Peyer's patch (tissue), 4 donors: ENCODE data around the gene TMEM40. TPM values are rescaled to one million over a fixed set of nuclear protein-coding genes. Genes with fewer than 3 reads are reported as not detected.
"Not testable (repeated sequence)": the region's sequence is repeated elsewhere in the genome, so short reads cannot be mapped to it uniquely, and the experiment has no call there.

Experiments
- DNase-seq, 3 donors: peaks; one replicate each; pipeline ENCODE4 v3.0.0-alpha.2; 2017 to 2019
- H3K27ac ChIP-seq, 4 donors: fragments of 200-600 bp; sonication (generic); one replicate each; pipeline ENCODE4 v1.5.1; 2016 to 2019
- H3K27me3 ChIP-seq, 2 donors: fragments of 200-600 bp; sonication (generic); one replicate each; pipeline ENCODE4 v1.5.1; 2019
- H3K36me3 ChIP-seq, 3 donors: fragments of 200-600 bp; sonication (generic); one replicate each; pipeline ENCODE4 v1.5.1; 2016 to 2019
- H3K4me1 ChIP-seq, 4 donors: fragments of 200-600 bp; sonication (generic); one replicate each; pipeline ENCODE4 v1.5.1; 2016 to 2019
- H3K4me3 ChIP-seq, 4 donors: fragments of 200-600 bp; sonication (generic); 1 replicate in 3 of 4; 2 replicates in 1 of 4; pipeline ENCODE4 v1.5.1; 2016 to 2019; ENCODE audit warnings: mild to moderate bottlenecking in 1 of 4
- H3K9me3 ChIP-seq, 4 donors: fragments of 200-600 bp; sonication (generic); one replicate each; pipeline ENCODE4 v1.5.1; 2016 to 2019; ENCODE audit warnings: mild to moderate bottlenecking in 1 of 4
- POLR2A ChIP-seq, 2 donors: fragments of 450-650 bp; IDR thresholded peaks; one replicate each; pipeline ENCODE4 v1.5.1; 2017; ENCODE audit warnings: antibody characterized with exemption in 2 of 2, mild to moderate bottlenecking in 2 of 2, moderate library complexity in 2 of 2
- total RNA-seq, 4 donors: library from RNA; depleted of rRNA; stranded (reverse); fragments of >200 nt; gene quantifications; one replicate each; pipeline ENCODE4 v1.1.0, GENCODE V29; 2016
- TF ChIP-seq, protein P1 (sequence below), 6 experiments: fragments of 450-650 bp in 4 of 6; fragments of 200-600 bp in 2 of 6; sonication (generic) in 1 of 6; IDR thresholded peaks; one replicate each; pipeline ENCODE4 v1.5.1; 2017 to 2019; ENCODE audit warnings: antibody characterized with exemption in 6 of 6, mild to moderate bottlenecking in 3 of 6, moderate library complexity in 1 of 6

The TMEM40 gene
- total RNA-seq, 4 donors from 2014 or later, result not detected

DNA sequence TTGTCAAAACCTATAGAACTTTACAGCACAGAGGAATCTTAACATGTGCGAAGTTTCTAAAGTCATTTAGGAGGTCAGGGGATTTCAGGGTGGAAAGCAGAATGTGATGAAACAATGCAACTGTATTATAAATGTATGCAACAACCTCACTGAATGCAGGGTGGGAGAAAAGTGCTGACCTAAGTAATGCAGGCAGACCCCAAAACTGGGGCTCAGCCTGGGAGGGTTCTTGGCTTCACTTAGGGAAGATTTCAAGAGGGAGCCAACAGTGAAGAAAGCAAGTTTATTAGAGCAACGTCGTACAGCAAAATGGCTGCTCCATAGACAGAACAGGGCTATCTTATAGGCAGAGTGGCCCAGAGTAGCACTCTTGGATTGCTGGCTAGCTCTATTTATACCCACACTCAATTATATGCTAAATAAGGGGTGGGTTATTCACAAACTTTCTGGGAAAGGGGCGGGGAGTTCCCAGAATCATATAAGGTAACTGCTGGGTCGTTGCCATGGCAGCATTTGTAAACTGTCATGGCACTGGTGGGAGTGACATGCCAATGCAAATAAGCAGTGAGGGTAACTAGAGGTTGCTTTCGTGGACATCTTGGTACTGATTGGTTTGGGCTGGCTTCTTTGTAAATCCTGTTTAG is 23.2 kb upstream of the TMEM40 start:
- Histone ChIP-seq H3K4me1 (no peaks in the 10 kb centered on the region), H3K4me3 (no peak overlapping the region), H3K9me3 (no peaks in the 10 kb centered on the region), H3K36me3 (no peaks in the 10 kb centered on the region), H3K27ac (no peak overlapping the region), H3K27me3 (no peaks in the 10 kb centered on the region)
- TF ChIP-seq POLR2A (IDR thresholded peaks at IDR 0.05), result no peak
- TF ChIP-seq, protein P1, sequence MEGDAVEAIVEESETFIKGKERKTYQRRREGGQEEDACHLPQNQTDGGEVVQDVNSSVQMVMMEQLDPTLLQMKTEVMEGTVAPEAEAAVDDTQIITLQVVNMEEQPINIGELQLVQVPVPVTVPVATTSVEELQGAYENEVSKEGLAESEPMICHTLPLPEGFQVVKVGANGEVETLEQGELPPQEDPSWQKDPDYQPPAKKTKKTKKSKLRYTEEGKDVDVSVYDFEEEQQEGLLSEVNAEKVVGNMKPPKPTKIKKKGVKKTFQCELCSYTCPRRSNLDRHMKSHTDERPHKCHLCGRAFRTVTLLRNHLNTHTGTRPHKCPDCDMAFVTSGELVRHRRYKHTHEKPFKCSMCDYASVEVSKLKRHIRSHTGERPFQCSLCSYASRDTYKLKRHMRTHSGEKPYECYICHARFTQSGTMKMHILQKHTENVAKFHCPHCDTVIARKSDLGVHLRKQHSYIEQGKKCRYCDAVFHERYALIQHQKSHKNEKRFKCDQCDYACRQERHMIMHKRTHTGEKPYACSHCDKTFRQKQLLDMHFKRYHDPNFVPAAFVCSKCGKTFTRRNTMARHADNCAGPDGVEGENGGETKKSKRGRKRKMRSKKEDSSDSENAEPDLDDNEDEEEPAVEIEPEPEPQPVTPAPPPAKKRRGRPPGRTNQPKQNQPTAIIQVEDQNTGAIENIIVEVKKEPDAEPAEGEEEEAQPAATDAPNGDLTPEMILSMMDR (IDR thresholded peaks at IDR 0.05), result no peak
- peak in 1 of 3 donors; percentile 21 for DNase-seq

DNA sequence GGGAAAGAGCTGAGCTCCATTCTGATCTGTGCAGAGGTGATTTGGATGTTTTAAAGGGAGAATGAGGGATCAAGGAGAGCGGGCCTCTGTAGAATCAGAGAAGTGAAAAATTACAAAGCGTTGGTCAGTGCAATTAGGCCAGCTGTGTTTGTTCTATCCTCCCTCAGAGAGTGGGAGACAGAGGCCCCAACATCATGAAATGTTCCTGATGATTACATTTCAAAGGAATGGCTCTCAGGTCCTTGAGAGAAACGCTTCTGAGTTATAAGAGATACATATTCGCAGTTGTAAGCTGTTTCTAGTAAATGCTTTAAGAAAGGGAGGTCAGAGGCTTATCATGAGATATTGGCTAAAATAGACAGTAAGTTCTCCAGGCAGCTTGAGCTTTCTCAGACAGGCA is 21.7 kb upstream of the TMEM40 start:
- Histone ChIP-seq H3K4me3 (no peak overlapping the region), H3K4me1 (no peaks in the 10 kb centered on the region), H3K9me3 (no peaks in the 10 kb centered on the region), H3K27ac (no peak overlapping the region), H3K27me3 (no peaks in the 10 kb centered on the region), H3K36me3 (no peaks in the 10 kb centered on the region)
- DNase-seq, result no peak
- TF ChIP-seq, protein P1 (IDR thresholded peaks at IDR 0.05), result no peak
- TF ChIP-seq POLR2A (IDR thresholded peaks at IDR 0.05), result no peak

DNA sequence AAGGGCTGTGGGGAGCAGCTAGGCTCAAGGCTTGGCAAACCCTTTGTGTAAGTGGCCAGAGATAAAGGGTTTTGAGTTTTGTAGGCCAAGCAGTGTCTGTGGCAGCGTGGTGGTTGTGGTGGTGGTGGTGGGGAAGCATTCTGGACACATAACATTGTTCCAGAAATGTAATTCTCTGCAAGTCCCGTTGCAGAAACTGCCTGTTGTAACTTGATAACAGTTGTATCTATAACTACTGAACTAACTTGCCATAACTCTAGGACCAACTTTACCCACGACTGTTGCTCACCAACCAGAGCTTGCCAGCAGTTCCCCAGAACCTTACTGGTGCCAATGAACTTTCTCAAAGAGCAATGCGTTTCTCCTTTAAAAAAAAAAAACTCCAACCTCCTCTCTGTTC is 18.1 kb upstream of the TMEM40 start:
- no peaks in the 10 kb centered on the region for H3K27me3 ChIP-seq
- DNase-seq, result no peak
- TF ChIP-seq, protein P1 (IDR thresholded peaks at IDR 0.05), result no peak
- no peak for TF ChIP-seq POLR2A (IDR thresholded peaks at IDR 0.05)

DNA sequence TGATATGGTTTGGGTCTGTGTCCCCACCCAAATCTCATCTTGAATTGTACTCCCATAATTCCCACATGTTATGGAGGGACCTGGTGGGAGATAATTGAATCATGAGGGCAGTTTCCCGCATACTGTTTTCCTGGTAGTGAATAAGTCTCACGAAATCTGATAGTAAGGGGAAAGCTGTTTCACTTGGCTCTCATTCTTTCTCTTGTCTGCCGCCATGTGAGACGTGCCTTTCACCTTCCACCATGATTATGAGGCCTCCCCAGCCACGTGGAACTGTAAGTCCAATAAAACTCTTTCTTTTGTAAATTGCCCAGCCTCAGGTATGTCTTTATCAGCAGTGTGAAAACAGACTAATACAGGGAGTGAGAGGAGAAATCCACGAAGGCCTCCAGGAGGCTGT is 16.9 kb upstream of the TMEM40 start:
- H3K36me3 ChIP-seq, H3K27ac ChIP-seq, DNase-seq, H3K4me1 ChIP-seq, H3K9me3 ChIP-seq, H3K27me3 ChIP-seq, H3K4me3 ChIP-seq: not testable (repeated sequence)

More for the DNA sequence above, 18.1 kb upstream of the TMEM40 start:
- H3K36me3 ChIP-seq, result no peaks in the 10 kb centered on the region
- H3K4me3 ChIP-seq, result no peak overlapping the region
- H3K4me1 ChIP-seq, result no peaks in the 10 kb centered on the region
- no peaks in the 10 kb centered on the region for H3K9me3 ChIP-seq
- H3K27ac ChIP-seq, result no peak overlapping the region

DNA sequence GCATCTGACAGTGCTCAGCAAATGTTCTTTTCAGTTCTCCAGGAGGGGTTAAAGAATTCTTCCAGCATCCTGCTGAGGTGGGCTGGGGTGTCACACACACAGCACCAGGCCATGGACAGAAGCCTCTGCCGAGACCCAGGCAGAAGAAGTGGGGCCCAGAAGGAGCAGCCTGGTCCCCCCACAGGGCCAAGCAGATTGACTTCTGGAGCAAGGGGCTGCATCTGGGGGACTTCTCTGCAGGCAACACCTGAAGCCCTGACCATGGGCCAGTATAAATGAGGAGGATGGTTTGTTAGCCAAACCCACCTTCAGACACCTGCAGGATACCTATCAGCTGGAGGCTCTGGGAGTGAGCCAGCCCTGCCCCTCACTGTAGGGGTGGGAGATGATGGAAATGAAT is 16.2 kb upstream of the TMEM40 start:
- H3K27me3 ChIP-seq, result no peaks in the 10 kb centered on the region
- no peak overlapping the region for H3K4me3 ChIP-seq
- TF ChIP-seq, protein P1 (IDR thresholded peaks at IDR 0.05), result no peak
- TF ChIP-seq POLR2A (IDR thresholded peaks at IDR 0.05), result no peak
- no peaks in the 10 kb centered on the region for H3K36me3 ChIP-seq
- H3K4me1 ChIP-seq, result no peaks in the 10 kb centered on the region
- H3K27ac ChIP-seq, result no peak overlapping the region
- no peak for DNase-seq
- H3K9me3 ChIP-seq, result no peaks in the 10 kb centered on the region

DNA sequence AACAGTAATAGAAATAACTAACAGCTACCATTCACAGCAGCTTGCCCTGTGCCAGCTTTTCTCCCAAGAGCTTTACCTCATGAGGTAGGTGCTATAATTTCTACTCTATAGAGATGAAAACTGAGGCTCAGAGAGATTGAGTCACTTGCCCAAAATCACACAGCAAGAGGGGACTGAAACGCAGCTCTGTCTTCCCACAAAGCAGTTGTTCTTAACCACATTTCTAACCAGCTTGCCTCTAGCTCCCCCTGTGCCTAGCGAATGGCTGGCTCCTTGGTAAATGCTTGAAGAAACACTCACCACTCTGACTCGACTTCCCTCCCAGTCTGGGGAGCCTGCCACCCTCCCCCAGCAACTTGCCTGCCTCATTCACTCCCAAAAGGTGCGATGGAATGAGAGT is 15.6 kb upstream of the TMEM40 start:
- TF ChIP-seq POLR2A (IDR thresholded peaks at IDR 0.05), result no peak
- TF ChIP-seq, protein P1 (IDR thresholded peaks at IDR 0.05), result no peak

More for the DNA sequence above, 15.6 kb upstream of the TMEM40 start:
- Histone ChIP-seq H3K36me3 (no peaks in the 10 kb centered on the region), H3K27ac (no peak overlapping the region), H3K4me3 (no peak overlapping the region), H3K4me1 (no peaks in the 10 kb centered on the region), H3K27me3 (no peaks in the 10 kb centered on the region), H3K9me3 (no peaks in the 10 kb centered on the region)
- DNase-seq, result no peak
